Bronchial epithelial cell (primary cell): ENCODE results near the gene GPR25. TPM values are rescaled to one million over a fixed set of nuclear protein-coding genes. Genes with fewer than 3 reads are reported as not detected.

Experiments used
- DNase-seq: peaks from one replicate; pipeline ENCODE4 v3.0.0-alpha.2; 2010; ENCODE audit warnings: low read depth
- FAIRE-seq: peaks from 2 replicates; lab custom pipeline; 2011; peaks lifted over from hg19 to GRCh38; lab: Jason Lieb, UNC
- H3K27me3 ChIP-seq: 2 replicates; pipeline ENCODE4 v1.5.1; 2011; ENCODE audit warnings: low read length; ENCODE audit not compliant: control insufficient read depth, insufficient read depth
- H3K36me3 ChIP-seq: 2 replicates; pipeline ENCODE4 v1.5.1; 2011; ENCODE audit warnings: low read length; ENCODE audit not compliant: control insufficient read depth, insufficient read depth
- H3K4me3 ChIP-seq: 2 replicates; pipeline ENCODE4 v1.5.1; 2011; ENCODE audit warnings: mild to moderate bottlenecking, low read depth, low read length, control low read depth
- total RNA-seq: library from RNA; depleted of rRNA; stranded (reverse); fragments of >200 nt; gene quantifications from 2 replicates; pipeline ENCODE4 v1.2.1, GENCODE V29; 2014
- TF ChIP-seq, protein P1 (sequence below): IDR thresholded peaks from 2 replicates; pipeline ENCODE4 v1.5.1; 2011; ENCODE audit warnings: mild to moderate bottlenecking, moderate library complexity, low read length, control low read depth, inconsistent platforms; ENCODE audit not compliant: insufficient read depth, severe bottlenecking

The GPR25 gene
- total RNA-seq, 1 donor from 2014 or later: not detected

GRCh38 chr1:200856716-200857357 is 15.9 kb upstream of the GPR25 start:
- no peak for DNase-seq
- Histone ChIP-seq H3K36me3 (peaks cover 10% of the 10 kb centered on the region), H3K27me3 (no peaks in the 10 kb centered on the region), H3K4me3 (no peak overlapping the region)
- TF ChIP-seq, protein P1, sequence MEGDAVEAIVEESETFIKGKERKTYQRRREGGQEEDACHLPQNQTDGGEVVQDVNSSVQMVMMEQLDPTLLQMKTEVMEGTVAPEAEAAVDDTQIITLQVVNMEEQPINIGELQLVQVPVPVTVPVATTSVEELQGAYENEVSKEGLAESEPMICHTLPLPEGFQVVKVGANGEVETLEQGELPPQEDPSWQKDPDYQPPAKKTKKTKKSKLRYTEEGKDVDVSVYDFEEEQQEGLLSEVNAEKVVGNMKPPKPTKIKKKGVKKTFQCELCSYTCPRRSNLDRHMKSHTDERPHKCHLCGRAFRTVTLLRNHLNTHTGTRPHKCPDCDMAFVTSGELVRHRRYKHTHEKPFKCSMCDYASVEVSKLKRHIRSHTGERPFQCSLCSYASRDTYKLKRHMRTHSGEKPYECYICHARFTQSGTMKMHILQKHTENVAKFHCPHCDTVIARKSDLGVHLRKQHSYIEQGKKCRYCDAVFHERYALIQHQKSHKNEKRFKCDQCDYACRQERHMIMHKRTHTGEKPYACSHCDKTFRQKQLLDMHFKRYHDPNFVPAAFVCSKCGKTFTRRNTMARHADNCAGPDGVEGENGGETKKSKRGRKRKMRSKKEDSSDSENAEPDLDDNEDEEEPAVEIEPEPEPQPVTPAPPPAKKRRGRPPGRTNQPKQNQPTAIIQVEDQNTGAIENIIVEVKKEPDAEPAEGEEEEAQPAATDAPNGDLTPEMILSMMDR: no peak
- FAIRE-seq: no peak

GRCh38 chr1:200857804-200858203 is 15.0 kb upstream of the GPR25 start:
- H3K4me3 ChIP-seq: no peak overlapping the region
- FAIRE-seq (no peak), DNase-seq (no peak)
- no peaks in the 10 kb centered on the region for H3K27me3 ChIP-seq
- peaks cover 9% of the 10 kb centered on the region for H3K36me3 ChIP-seq
- TF ChIP-seq, protein P1: no peak

GRCh38 chr1:200861937-200862647 is 10.7 kb upstream of the GPR25 start:
- no peak overlapping the region for H3K4me3 ChIP-seq
- TF ChIP-seq, protein P1: no peak
- H3K36me3 ChIP-seq: no peaks in the 10 kb centered on the region
- no peak for DNase-seq
- no peaks in the 10 kb centered on the region for H3K27me3 ChIP-seq
- FAIRE-seq: no peak

GRCh38 chr1:200862713-200863415 is 9.9 kb upstream of the GPR25 start:
- H3K27me3 ChIP-seq: no peaks in the 10 kb centered on the region
- FAIRE-seq (no peak), DNase-seq (no peak)
- TF ChIP-seq, protein P1: no peak
- H3K4me3 ChIP-seq: no peak overlapping the region
- no peaks in the 10 kb centered on the region for H3K36me3 ChIP-seq

DNA sequence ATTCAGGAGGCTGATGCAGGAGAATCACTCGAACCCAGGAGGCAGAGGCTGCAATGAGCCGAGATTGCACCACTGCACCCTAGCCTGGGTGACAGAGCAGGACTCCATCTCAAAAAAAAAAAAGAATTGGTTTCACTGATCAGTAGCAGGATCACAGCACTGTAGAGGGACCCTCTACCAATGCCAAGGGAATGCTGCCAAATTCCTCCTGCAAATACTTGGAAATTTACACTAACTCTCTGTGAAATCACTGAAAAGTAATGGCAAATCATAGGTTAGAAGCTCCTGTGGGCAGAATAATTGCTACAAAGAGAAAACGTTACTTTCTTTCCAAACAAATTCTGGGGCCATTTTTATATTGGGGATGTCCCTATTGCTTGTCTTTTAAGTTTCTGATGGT is 6.7 kb upstream of the GPR25 start:
- DNase-seq (no peak), FAIRE-seq (no peak)
- Histone ChIP-seq H3K4me3 (no peak overlapping the region), H3K36me3 (no peaks in the 10 kb centered on the region), H3K27me3 (no peaks in the 10 kb centered on the region)
- TF ChIP-seq, protein P1: no peak
